HG03045 (cell line): ENCODE results near the gene SERTAD2.

Experiments used
- ATAC-seq: cut with Tn5 transposase; IDR thresholded peaks from one replicate; pipeline ENCODE4 v1.9.1; 2021; ENCODE audit warnings: mild to moderate bottlenecking, moderate library complexity; ENCODE audit not compliant: unreplicated experiment

SERTAD2 gene

GRCh38 chr2:64649626-64650025 lies 4.1 kb downstream of the SERTAD2 start:
- no peak for ATAC-seq

DNA sequence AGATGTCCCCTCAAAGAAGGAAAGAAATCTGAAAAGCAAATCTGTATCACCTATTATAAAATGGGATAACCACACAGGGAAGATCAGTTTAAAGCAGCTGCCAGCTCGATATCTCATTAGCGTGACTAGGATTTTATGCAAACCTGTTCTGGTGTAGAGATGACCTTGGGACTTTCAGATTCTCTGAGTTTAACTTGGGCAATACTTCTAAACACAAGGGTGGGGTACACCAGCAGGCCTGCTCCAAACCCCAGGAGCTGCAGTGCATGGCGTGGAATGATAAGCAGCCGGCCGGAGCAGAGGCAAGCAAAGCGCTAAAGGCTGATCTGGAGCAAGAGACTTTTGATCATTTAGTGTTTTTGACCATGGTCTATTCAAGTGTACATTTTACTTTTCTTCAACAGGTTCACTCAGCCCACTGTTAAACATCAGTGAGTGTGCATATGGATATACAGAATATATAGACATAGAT lies 4.7 kb downstream of the SERTAD2 start:
- ATAC-seq: no peak

GRCh38 chr2:64646007-64646880 lies 7.5 kb downstream of the SERTAD2 start:
- ATAC-seq: no peak

DNA sequence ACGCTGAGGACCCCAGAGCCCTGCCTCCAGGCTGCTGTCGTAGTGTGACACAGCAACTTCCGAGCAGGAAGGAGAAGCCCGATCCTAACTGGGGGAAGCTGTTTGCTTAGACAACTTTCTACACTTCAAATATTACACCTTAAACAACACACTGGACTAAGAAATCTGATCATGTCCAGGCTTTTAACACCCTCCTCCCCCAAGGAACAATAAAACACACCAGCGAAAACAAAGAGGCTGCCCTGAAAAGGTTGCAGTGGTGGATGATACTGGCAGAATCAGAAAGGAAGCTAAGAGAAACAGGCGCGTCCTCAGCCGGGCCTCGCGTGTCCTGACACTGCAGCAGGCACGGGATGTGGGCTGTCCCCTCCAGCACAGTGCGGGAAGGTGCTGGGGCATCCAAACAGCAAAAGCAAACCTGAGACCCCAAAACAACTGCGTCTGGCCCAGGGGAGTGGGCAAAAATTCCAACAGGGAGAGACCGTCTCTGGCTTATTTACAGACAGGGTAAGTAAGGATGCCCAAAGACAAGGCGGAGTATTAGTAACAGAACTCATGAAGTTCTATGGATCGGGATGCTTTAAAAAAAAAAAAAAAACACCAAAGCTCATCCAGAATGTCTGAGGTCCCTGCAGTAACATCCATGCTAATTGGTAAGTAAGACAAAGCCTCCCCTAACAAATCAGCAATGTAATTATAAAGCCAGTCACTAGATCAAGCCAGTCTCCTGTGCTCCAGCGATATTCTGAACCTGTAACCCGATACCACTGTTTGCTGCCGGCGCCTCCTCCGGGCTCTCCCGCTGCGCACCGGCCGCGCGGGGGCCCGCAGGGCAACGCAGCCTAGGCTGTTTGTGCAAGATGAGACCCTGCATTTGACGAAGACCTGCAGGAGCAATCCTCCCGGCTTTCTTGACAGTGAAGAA lies 9.0 kb downstream of the SERTAD2 start:
- ATAC-seq: peak; percentile 64

GRCh38 chr2:64643838-64644457 lies 9.8 kb downstream of the SERTAD2 start:
- no peak for ATAC-seq

DNA sequence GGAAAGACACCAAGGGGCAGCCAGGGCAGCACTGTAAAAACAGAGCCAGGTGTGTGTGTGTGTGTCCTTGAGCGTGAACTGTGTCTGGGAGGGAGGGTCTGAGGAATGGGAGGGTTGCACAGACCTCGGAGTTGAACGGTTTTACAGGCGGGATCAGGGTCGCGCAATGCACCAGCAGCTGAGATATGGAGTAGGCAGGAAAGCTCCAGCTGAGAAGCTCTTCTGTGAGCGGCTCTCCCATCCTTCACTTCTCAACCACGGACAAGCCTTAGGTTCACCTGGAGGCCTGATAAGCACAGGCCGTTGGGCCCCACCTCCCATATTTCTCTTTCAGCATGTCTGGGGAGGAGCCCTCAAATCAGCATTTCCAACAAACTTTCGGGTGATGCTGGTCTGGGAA lies 12.1 kb downstream of the SERTAD2 start:
- no peak for ATAC-seq

DNA sequence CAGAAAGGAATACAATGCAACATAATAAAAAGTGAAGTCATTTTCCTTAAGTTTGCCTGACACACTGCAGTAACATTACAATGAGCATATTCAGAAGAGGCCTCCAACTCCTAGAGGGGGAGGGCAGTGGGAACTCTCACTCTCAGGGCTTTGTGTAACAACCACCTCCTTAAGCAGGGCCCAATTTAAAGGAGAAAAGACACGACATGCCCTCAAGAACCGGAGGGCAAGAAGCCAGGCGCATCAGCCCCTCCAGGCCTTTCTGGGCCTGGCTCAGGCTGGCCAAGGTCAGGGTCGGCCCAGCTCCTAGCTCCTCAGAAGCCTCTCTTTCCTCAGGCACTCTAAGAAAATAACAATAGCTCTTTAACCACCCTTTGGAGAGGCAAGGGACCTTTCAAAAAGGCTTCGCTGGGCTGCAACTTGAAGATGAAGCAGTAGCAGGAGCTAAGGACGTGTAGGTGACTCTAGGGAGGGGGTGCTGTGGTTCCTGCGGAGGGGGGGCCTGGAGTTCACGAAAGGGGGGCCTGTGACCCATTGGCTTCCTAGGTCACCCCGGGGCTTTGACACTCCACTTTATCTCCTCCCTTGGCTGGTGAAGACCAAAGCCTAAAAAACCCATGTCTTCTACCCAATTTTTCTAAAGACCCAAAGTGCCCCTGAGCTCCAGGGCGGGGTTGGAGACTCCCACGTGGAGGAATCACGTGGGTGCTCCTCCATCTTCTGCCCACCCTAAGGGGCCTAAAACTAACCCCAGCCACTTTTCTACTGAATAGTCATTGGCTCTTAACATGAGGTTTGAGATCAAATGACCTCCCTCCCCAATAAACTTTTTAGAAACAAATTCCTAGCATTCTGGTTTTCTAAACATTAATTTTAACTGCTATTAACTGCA lies 13.3 kb downstream of the SERTAD2 start:
- ATAC-seq: no peak

- no peak for ATAC-seq
These were observed 14.0 kb downstream of the SERTAD2 start for GRCh38 chr2:64639691-64640090.

DNA sequence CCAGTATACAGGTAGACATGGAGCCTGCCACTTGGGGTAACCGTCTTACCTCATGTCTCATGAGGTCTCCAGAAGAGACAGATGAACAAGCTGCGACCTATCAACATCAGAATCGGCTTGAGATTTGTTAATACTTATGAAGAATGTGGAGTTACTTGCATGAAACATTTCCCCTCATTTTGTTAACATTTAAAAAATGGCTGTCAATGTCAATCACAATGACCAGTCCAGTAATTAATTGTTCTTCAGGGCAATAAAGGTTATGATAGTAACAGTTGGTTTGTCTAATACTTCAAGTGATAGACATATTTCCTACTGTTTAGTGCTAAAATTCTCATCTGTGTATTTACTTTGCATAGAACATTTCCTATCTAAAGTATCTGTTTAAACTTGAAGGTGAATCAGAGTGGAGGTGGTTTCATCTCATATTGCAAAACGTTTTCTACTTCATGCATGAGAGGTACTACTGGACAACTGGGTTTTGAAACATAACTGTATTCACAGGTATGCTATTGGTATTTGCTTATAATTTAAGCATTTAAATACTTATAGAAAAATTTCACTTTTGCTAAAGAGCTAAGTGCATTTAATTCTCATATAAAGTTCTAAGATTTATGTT lies 15.1 kb downstream of the SERTAD2 start:
- ATAC-seq: no peak

DNA sequence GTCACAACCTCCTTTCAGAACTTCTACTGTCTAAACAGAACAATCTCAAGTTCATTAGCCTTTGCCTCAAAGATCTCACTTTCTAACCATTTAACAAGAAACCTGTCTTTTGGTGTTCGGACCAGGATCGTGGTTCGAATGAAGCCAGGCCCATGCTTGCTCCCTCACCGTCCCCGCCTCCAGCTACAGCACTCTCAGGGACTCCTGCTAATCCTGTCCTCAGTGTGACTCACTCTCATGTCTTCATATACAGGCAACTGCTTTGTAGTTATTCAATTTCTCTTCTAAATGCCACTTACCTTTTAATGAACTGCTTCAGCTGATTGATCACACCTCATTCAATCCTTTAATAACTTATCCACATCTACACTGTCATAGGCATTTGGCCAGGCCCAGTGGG lies 15.8 kb downstream of the SERTAD2 start:
- no peak for ATAC-seq

GRCh38 chr2:64637000-64637635 lies 16.6 kb downstream of the SERTAD2 start:
- peak; percentile 57 for ATAC-seq

DNA sequence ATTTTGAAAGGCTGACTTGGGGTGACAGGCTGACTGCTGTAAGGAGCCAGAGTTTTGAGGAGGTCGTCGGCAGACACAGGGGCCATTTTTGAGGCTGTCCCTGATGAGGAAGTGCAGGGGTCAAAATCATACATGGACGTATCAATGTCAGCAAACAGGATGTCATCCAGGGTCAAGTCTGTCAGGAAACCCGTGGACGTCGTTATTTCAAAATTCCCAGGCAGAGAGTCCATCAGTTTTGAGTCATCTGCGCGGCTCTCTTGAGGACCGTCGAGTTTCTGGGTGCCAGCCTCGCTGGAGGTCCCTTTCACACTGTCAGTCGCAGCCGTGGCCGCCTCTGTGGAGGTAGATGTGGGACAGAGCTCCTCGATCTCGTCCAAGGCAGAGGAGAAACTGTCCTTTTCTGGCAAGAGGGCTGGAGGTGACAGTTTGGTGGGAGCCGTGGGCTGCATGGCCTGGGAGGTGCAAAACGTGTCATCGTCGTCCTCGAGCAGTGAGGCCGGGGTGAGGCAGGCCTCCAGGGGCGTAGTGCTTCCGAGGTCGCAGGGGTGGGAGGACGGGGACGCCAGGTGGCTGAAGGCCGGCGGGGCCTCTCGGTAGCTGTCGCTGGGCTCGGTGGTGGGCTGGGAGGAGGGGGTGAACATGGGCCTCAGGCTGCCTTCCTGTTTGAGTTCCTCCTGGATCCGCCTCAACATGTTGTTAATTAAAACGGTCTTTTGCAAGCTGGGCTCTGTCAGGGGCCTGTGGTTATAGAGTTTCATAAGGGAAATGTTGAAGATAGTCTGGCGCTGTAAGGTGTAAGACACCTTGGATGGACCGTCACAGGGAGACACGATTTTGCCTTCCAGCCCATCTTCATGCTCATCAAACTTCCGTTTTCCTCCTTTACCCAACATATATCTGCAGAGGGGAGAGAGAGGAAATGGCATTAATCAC lies 17.5 kb downstream of the SERTAD2 start:
- peak; percentile 42 for ATAC-seq

- ATAC-seq: no peak
These were observed 19.1 kb downstream of the SERTAD2 start for GRCh38 chr2:64634345-64635267.

DNA sequence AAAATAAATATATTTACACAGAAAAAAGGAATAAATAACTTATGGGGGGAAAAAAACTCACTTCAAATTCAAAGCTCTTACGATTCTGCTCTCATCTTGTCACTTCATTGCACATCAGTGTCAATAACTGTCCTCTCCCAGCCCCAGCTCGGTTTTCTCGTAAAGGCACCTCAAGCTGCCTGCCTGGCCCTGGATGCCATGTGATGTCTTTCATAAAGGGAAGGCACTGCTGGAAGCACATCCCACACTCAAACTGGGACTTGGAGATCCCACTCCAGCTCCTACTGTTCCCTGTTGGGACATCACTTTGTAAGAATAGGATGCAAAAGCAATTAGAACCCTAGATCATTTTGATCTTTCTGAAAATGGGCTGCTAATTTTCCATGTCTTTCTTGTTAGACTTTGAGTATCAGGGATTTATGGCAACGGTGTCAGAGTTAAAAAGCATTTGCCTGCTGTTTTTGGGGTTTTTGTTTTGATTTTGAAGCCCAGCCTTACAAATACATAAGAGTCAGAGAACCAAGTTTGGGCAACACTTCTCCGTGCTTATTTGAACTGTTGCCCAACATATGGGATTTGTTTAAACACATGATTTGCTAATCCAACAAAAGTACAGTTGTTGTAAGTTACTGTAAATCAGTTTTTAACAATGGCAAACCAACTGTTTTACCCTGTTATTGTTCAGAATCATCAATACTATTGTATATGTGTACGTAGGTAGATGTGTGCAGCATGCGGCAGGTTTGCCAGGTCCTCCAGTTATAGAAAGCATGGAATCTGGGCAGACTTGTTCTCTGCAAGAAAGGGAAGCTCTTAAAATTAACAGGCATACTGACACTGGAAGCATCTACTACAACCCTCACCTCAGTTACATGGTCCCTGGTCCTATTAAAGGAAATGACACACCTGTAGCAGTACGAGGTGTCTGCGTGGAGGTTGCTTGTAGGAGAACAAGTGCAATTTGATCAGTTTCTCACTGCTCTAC lies 20.6 kb downstream of the SERTAD2 start:
- no peak for ATAC-seq

DNA sequence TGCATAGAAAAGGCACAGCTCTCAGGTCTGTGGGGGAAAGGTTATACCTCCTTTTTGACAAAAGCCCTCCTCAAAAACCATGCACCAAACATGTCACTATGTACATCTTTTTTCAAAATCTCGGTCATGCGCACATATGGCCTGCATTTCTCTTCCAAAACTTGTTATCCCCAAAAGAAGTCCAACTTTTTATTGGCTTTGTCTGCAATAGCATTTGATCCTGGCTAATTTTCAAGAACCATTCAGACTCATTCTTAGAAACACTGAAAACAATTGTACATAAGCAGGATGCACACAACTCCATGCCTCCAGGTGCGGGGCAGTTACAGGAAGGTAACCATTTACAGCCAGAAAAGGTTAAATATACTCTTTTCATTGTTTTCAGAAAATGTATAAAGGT lies 21.9 kb downstream of the SERTAD2 start:
- ATAC-seq: no peak

DNA sequence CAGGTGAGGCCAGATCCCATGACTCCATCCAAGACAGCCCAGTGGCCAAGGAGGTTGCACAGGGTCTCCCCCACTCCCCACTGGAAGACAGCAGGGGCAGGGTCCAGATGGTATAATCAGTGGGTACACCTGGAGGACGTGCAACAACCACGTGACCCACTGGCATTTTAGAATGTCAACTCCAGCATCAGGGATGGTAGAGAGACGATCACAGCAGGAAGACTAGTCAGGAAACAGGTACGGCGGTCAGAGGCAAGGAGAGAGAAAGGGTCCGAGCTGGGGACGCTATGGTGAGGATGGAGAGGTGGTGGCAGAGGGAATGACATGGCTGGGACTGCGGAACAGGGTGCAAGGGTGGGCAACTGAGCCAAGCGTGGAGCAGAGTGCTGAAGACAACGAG lies 23.0 kb downstream of the SERTAD2 start:
- no peak for ATAC-seq
